DMS53 treated with DMSO at 0.1 percent for 48 hours (cell line): Measurements from ENCODE around the gene EZH1.

Source experiments
- DNase-seq: peaks from one replicate; lab custom pipeline; 2025; ENCODE audit not compliant: unreplicated experiment; lab: John Stamatoyannopoulos, UW

Gene EZH1

GRCh38 chr17:42744806-42745617 lies at the start of gene EZH1:
Gene EZH1 (minus strand): TSS chr17:42745040. CDS start chr17:42728941, 16,099 bp downstream.
- peak; percentile 96 for DNase-seq

GRCh38 chr17:42792545-42792944 lies 47.7 kb upstream of the EZH1 start:
- no peak for DNase-seq

- DNase-seq = no peak
These were observed 47.1 kb upstream of the EZH1 start for GRCh38 chr17:42791948-42792347.

- DNase-seq = no peak
These were observed 42.4 kb upstream of the EZH1 start for GRCh38 chr17:42787266-42787665.

- no peak for DNase-seq
These were observed 40.2 kb upstream of the EZH1 start for GRCh38 chr17:42784811-42785592.

GRCh38 chr17:42784409-42784808 lies 39.6 kb upstream of the EZH1 start:
- peak; percentile 23 for DNase-seq

GRCh38 chr17:42783791-42784138 lies 38.9 kb upstream of the EZH1 start:
- DNase-seq = no peak

GRCh38 chr17:42783062-42783790 lies 38.4 kb upstream of the EZH1 start:
- DNase-seq = no peak

- no peak for DNase-seq
These were observed 37.6 kb upstream of the EZH1 start for GRCh38 chr17:42782166-42783061.

DNA sequence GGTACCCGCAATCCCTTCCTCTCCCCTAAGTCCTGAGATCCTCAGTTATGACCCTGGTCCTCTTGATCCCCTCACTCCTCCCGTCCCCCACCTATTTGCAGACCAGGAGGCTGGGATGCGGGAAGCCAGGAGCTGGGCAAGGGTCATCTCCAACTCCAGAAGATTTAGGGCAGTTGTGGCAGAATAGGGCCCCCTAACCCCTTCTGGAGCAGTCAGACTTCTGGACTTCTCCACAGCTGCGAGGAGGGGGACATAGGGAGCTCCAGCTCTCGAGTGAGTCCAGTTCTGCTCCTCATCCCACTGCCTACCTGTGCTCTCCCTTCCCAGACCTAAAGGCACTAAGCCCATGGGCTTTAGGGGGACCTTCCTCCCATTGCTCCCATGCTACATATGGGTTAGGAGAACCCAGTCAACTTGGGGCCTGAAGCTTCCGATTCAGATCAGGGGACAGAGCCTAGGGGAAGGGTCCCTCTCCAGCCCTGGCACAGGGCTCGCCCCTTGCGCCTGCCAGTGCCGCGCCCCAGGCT lies 36.9 kb upstream of the EZH1 start:
- no peak for DNase-seq

GRCh38 chr17:42780851-42781638 lies 36.2 kb upstream of the EZH1 start:
- no peak for DNase-seq

DNA sequence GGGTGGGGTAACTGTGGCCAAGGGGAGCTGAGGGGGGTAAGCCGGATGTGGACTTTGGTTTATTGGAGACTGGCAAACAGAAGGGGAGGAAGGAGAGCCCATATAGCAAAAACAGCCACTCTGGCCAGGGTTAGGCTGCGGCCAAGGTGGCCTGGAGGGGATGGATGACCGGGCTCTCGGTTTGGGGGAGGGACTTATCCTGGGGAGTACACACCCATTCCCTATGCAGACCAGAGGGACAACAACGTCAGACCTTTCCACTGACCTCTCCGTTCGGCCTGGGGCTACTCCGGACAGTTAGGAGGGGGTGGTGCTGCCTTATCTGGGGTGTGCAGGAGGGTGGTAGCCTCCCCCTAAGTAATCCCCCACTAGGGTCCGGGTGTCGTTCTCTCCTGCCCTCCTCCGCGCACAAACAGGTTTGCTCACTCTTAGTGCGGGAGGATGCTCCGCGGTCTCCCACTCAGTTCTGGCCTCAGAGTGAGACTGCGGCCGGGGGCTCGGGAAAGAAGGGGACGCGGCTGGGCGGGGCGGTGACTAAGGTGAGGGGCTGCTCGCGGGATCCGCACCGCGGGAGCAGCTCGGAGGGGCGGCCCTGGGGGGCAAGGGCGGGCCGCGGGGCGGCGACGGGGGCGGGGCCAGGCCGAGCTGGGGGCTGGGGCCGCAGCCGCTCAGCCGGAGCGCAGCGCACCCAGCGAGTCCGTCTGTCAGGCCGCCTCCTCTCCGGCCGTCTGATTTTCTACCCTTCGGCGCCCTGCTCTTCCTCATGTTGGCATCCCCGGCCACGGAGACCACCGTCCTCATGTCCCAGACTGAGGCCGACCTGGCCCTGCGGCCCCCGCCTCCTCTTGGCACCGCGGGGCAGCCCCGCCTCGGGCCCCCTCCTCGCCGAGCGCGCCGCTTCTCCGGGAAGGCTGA lies 35.4 kb upstream of the EZH1 start, which contains the start of gene WNK4:
WNK4 (plus strand) TSS at position 675 of the 915 bp plus-strand sequence; CDS start at position 764, 89 bp downstream.
- no peak for DNase-seq

DNA sequence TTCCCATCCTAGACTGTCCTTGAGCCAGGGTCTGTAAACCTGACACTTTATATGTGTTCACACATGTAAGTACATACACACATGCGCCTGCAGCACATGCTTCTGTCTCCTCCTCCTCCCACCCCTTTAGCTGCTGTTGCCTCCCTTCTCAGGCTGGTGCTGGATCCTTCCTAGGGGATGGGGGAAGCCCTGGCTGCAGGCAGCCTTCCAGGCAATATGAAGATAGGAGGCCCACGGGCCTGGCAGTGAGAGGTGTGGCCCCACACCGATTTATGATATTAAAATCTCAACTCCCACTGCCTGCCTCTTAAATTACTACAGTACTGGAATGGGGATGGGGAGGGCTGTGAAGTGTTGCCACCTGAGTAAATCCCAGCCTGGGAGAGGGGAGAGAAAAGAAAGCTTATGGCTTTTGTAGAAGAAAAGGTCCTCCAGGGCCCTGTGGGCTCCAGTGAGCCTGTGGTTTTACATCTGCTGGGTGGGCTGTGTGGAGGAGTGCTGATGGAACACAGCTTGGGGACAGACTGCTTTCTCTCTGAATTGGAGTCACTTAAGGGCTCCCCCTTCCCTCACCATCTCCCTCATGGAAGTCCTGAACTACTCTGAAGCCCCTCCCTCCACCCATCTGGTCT lies 34.6 kb upstream of the EZH1 start:
- DNase-seq = no peak

DNA sequence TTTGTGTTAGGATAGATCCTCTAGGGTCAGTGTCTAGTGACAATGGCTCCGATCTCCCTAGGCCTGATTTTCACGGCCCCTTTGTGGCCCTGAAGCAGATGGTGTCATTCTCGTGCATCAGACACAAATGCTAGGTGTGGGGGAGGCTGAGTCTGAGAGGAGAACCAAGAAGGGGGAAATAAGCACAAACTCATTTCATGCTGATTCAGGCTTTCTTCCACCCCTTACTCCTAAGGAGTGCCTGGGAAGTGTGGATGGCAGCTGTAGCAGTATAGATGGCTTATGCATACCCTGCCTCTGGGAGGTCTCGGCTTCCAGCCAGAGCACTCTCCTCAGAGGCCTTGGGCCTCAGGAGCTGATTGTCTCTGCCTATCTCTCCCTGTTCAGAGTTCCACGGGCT lies 33.7 kb upstream of the EZH1 start:
- no peak for DNase-seq

- no peak for DNase-seq
These were observed 30.8 kb upstream of the EZH1 start for GRCh38 chr17:42775534-42776098.

DNA sequence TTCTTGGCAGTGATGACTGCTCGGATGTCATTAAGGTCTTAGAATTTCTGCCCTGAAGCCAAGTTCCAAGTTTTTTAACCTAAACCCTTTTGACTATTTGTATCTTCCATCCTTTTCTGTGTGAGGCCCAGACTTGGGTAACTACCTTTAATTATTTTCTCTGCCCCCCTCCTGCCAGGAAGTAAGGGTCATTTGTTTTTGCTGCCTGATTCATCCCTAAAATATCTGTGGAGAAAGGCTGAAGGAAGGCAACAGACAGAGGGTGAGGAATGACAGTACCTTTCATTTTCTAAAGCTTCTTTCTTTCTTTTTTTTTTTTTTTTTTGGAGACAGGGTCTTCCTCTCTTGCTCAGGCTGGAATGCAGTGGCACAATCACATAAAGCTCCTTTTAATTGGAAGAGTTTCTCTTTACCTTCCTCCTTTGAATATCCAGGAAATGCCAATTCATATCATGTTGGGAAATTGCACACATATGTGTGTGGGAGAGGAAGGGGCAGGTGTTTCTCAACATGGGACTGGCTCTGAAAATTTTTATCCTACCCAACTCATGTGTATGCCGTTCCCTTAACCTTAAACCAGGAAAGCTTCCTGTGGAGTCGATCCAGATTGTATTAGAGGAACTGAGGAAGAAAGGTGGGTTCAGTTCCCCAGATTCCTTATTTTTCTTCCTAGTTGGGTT lies 29.4 kb upstream of the EZH1 start:
- no peak for DNase-seq
